Hepatocyte (in vitro differentiated cells): Measurements from ENCODE around the gene CCNO.

Experiments
- CTCF ChIP-seq: fragments of 200-600 bp; sonication (generic); IDR thresholded peaks from 2 replicates; pipeline ENCODE4 v1.5.1; 2016; ENCODE audit warnings: antibody characterized with exemption, mild to moderate bottlenecking; ENCODE audit not compliant: poor library complexity
- EZH2 ChIP-seq: fragments of 200-600 bp; sonication (generic); IDR thresholded peaks from 2 replicates; pipeline ENCODE4 v1.6.1; 2016; ENCODE audit warnings: antibody characterized with exemption, mild to moderate bottlenecking, borderline replicate concordance

GRCh38 chr5:55254802-55255201 is 21.4 kb upstream of the CCNO start:
- TF ChIP-seq EZH2, result no peak
- no peak for TF ChIP-seq CTCF
